Adipocyte (in vitro differentiated cells): Measurements from ENCODE around the gene ZFHX3.
A peak's percentile ranks its signal among the peaks of the same experiment; 100 is the strongest.

Source experiments
- DNase-seq: peaks from one replicate; pipeline ENCODE4 v3.0.0-alpha.2; 2015; ENCODE audit warnings: low read depth
- H3K27me3 ChIP-seq: replicated peaks from 2 replicates; pipeline ENCODE4 v1.7.0; 2013; ENCODE audit warnings: mild to moderate bottlenecking, low read length, moderate library complexity; ENCODE audit not compliant: control insufficient read depth, insufficient read depth
- H3K36me3 ChIP-seq: 2 replicates; pipeline ENCODE4 v1.7.0; 2013; ENCODE audit warnings: low read length, mild to moderate bottlenecking, moderate library complexity; ENCODE audit not compliant: control insufficient read depth, insufficient read depth, severe bottlenecking
- H3K4me1 ChIP-seq: 2 replicates; pipeline ENCODE4 v1.7.0; 2013; ENCODE audit warnings: mild to moderate bottlenecking, low read length, moderate library complexity; ENCODE audit not compliant: control insufficient read depth, insufficient read depth
- H3K4me3 ChIP-seq: 2 replicates; pipeline ENCODE4 v1.7.0; 2013; ENCODE audit warnings: mild to moderate bottlenecking, low read length, moderate library complexity
- H3K9ac ChIP-seq: 2 replicates; pipeline ENCODE4 v1.7.0; 2013; ENCODE audit warnings: mild to moderate bottlenecking, low read length, moderate library complexity
- H3K9me3 ChIP-seq: 2 replicates; pipeline ENCODE4 v1.7.0; 2013; ENCODE audit warnings: mild to moderate bottlenecking, low read length, moderate library complexity; ENCODE audit not compliant: control insufficient read depth

The ZFHX3 gene

GRCh38 chr16:72825912-72826621, 221.9 kb downstream of the ZFHX3 start:
- no peaks in the 10 kb centered on the region for H3K27me3 ChIP-seq

GRCh38 chr16:72824761-72825160, 223.2 kb downstream of the ZFHX3 start:
- DNase-seq, result no peak
- H3K27me3 ChIP-seq, result no peaks in the 10 kb centered on the region
- H3K9ac ChIP-seq, result no peak overlapping the region
- H3K4me3 ChIP-seq, result no peak overlapping the region
- H3K9me3 ChIP-seq, result no peaks in the 10 kb centered on the region
- H3K4me1 ChIP-seq, result peaks cover under 1% of the 10 kb centered on the region
- H3K36me3 ChIP-seq, result peaks cover 15% of the 10 kb centered on the region

More at GRCh38 chr16:72825912-72826621, 221.9 kb downstream of the ZFHX3 start:
- Histone ChIP-seq H3K4me1 (peaks cover 10% of the 10 kb centered on the region), H3K4me3 (no peak overlapping the region), H3K9me3 (no peaks in the 10 kb centered on the region), H3K9ac (no peak overlapping the region), H3K36me3 (peaks cover 15% of the 10 kb centered on the region)
- DNase-seq, result no peak

DNA sequence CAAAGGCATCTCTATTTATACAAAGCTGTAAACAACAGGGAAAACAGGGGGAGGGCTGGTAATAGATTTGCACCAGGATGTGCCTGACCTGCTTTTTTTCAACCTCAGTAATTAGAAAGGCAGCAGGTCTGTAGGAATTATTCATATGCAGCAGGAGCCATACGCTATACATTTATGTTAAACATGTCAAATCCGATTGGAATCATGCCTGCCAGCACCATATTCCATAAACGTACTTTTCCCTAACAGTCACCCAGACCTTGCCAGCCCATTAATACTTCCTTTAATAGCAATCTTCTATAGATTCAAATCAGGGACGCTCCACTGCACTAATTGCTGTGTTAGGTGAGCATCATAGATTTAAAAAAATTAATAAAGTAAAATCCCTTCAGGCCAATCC, 223.9 kb downstream of the ZFHX3 start:
- Histone ChIP-seq H3K9me3 (no peaks in the 10 kb centered on the region), H3K4me3 (no peak overlapping the region), H3K4me1 (peaks cover 2% of the 10 kb centered on the region), H3K9ac (no peak overlapping the region), H3K27me3 (no peaks in the 10 kb centered on the region), H3K36me3 (peaks cover 10% of the 10 kb centered on the region)
- no peak for DNase-seq

DNA sequence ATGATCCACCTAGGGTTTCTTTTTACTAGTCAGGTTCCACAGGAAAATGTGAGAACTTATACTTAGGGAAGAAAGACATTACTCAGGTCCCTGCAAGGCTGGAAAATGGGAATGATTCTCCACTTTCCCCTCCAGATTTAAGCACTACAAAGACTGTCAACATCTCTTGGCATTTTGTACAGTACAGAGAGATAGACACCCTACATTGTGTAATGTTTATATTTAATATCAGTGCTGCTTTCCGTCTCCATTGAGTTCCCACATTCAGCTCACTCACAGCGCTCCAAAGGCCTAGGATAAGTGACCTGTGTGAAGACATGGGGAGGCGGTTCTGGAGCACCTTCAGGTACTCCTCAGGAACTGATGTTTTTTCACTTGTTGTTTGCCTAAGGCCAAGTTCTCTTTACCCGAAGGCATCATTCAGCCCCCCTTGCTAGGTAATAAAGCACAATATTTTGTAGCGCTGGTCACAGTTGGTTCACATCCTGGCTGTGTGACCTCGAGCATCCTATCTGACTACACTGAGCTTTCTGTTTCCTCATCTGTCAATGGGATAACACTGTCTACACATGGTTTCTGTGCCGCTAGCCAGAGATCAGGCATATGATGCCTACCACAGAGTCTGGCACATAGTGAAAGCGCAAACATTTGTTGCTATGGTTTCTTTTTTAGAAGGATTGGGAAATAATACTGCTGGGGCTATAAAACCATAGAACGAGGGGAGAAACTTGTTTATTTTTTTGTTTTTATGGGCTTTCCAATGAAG, 226.6 kb downstream of the ZFHX3 start:
- no peak overlapping the region for H3K9ac ChIP-seq
- H3K27me3 ChIP-seq, result no peaks in the 10 kb centered on the region
- H3K4me3 ChIP-seq, result no peak overlapping the region
- no peak for DNase-seq
- peaks cover 2% of the 10 kb centered on the region for H3K4me1 ChIP-seq
- H3K36me3 ChIP-seq, result peaks cover 4% of the 10 kb centered on the region
- no peaks in the 10 kb centered on the region for H3K9me3 ChIP-seq

GRCh38 chr16:72819345-72819744, 228.6 kb downstream of the ZFHX3 start:
- Histone ChIP-seq H3K4me3 (no peak overlapping the region), H3K9me3 (no peaks in the 10 kb centered on the region), H3K9ac (no peak overlapping the region), H3K27me3 (no peaks in the 10 kb centered on the region), H3K4me1 (peaks cover 2% of the 10 kb centered on the region), H3K36me3 (no peaks in the 10 kb centered on the region)
- DNase-seq, result peak; percentile 41

GRCh38 chr16:72818236-72818845, 229.6 kb downstream of the ZFHX3 start:
- H3K27me3 ChIP-seq, result no peaks in the 10 kb centered on the region
- H3K4me3 ChIP-seq, result no peak overlapping the region
- DNase-seq, result peak; percentile 9
- H3K9ac ChIP-seq, result no peak overlapping the region
- H3K4me1 ChIP-seq, result peaks cover 2% of the 10 kb centered on the region
- no peaks in the 10 kb centered on the region for H3K9me3 ChIP-seq
- H3K36me3 ChIP-seq, result no peaks in the 10 kb centered on the region

- no peaks in the 10 kb centered on the region for H3K27me3 ChIP-seq
- no peaks in the 10 kb centered on the region for H3K36me3 ChIP-seq
- H3K4me1 ChIP-seq, result peaks cover 26% of the 10 kb centered on the region
- no peaks in the 10 kb centered on the region for H3K9me3 ChIP-seq
- no peak for DNase-seq
- no peak overlapping the region for H3K9ac ChIP-seq
- no peak overlapping the region for H3K4me3 ChIP-seq
These were observed 232.3 kb downstream of the ZFHX3 start for GRCh38 chr16:72815348-72816318.

GRCh38 chr16:72814226-72814625, 233.7 kb downstream of the ZFHX3 start:
- no peak for DNase-seq
- H3K4me1 ChIP-seq, result peaks cover 28% of the 10 kb centered on the region
- H3K9me3 ChIP-seq, result no peaks in the 10 kb centered on the region
- peaks cover 5% of the 10 kb centered on the region for H3K36me3 ChIP-seq
- H3K27me3 ChIP-seq, result no peaks in the 10 kb centered on the region
- no peak overlapping the region for H3K9ac ChIP-seq
- H3K4me3 ChIP-seq, result no peak overlapping the region

- H3K27me3 ChIP-seq, result no peaks in the 10 kb centered on the region
- peaks cover 30% of the 10 kb centered on the region for H3K4me1 ChIP-seq
- DNase-seq, result no peak
- no peaks in the 10 kb centered on the region for H3K9me3 ChIP-seq
- H3K4me3 ChIP-seq, result no peak overlapping the region
- H3K36me3 ChIP-seq, result peaks cover 6% of the 10 kb centered on the region
- no peak overlapping the region for H3K9ac ChIP-seq
These were observed 235.3 kb downstream of the ZFHX3 start for GRCh38 chr16:72812672-72813071.

- peaks cover 37% of the 10 kb centered on the region for H3K4me1 ChIP-seq
- peak overlapping the region; percentile 43 for H3K4me3 ChIP-seq
- no peaks in the 10 kb centered on the region for H3K9me3 ChIP-seq
- no peak overlapping the region for H3K9ac ChIP-seq
- DNase-seq, result no peak
- peaks cover 6% of the 10 kb centered on the region for H3K36me3 ChIP-seq
- H3K27me3 ChIP-seq, result no peaks in the 10 kb centered on the region
These were observed 236.1 kb downstream of the ZFHX3 start for GRCh38 chr16:72811876-72812275.
